Measurements from ENCODE around the gene NEU3.
"Not testable (repeated sequence)": the region's sequence is repeated elsewhere in the genome, so short reads cannot be mapped to it uniquely, and the experiment has no call there.

The NEU3 gene

GRCh38 chr11:75002516-75002915 lies 13.8 kb downstream of the NEU3 start:
- TF ChIP-seq CTCF (IDR thresholded peaks at IDR 0.05; ENCODE audit: low read depth, low read length, missing control alignments): no peak
- no peak overlapping the region for H3K27ac ChIP-seq

GRCh38 chr11:75004215-75004614 lies 15.5 kb downstream of the NEU3 start:
- Histone ChIP-seq H3K36me3 (replicated peaks) (peaks cover 5% of the 10 kb centered on the region), H3K4me3 (ENCODE audit: low read depth, low read length) (no peak overlapping the region), H3K27ac (no peak overlapping the region), H3K27me3 (replicated peaks) (no peaks in the 10 kb centered on the region)
- DNase-seq: no peak
- no peak for TF ChIP-seq CTCF (IDR thresholded peaks at IDR 0.05; ENCODE audit: low read depth, low read length, missing control alignments)
- in situ Hi-C loops (cut with HindIII; ENCODE audit: low pct_ligation_motif_present, low sequenced_read_pairs): no loop called here

More at GRCh38 chr11:75002516-75002915, 13.8 kb downstream of the NEU3 start:
- H3K27me3 ChIP-seq (replicated peaks): no peaks in the 10 kb centered on the region
- no peak overlapping the region for H3K4me3 ChIP-seq (ENCODE audit: low read depth, low read length)
- in situ Hi-C loops (cut with HindIII; ENCODE audit: low pct_ligation_motif_present, low sequenced_read_pairs): no loop called here
- DNase-seq: no peak
- H3K36me3 ChIP-seq (replicated peaks): peaks cover 5% of the 10 kb centered on the region

GRCh38 chr11:75011357-75011756 lies 22.6 kb downstream of the NEU3 start:
- H3K4me3 ChIP-seq (ENCODE audit: low read depth, low read length): no peak overlapping the region
- DNase-seq: no peak
- H3K27me3 ChIP-seq (replicated peaks): no peaks in the 10 kb centered on the region
- H3K36me3 ChIP-seq (replicated peaks): no peaks in the 10 kb centered on the region
- no peak for TF ChIP-seq CTCF (IDR thresholded peaks at IDR 0.05; ENCODE audit: low read depth, low read length, missing control alignments)
- in situ Hi-C loops (cut with HindIII; ENCODE audit: low pct_ligation_motif_present, low sequenced_read_pairs): no loop called here
- no peak overlapping the region for H3K27ac ChIP-seq

- DNase-seq: no peak
- H3K27me3 ChIP-seq (replicated peaks): no peaks in the 10 kb centered on the region
- no peak overlapping the region for H3K27ac ChIP-seq
- in situ Hi-C loops (cut with HindIII; ENCODE audit: low pct_ligation_motif_present, low sequenced_read_pairs): no loop called here
- no peak for TF ChIP-seq CTCF (IDR thresholded peaks at IDR 0.05; ENCODE audit: low read depth, low read length, missing control alignments)
- H3K36me3 ChIP-seq (replicated peaks): no peaks in the 10 kb centered on the region
- no peak overlapping the region for H3K4me3 ChIP-seq (ENCODE audit: low read depth, low read length)
Measured at GRCh38 chr11:75011872-75012271, 23.1 kb downstream of the NEU3 start.

GRCh38 chr11:75013051-75013450 lies 24.3 kb downstream of the NEU3 start:
- in situ Hi-C loops (cut with HindIII; ENCODE audit: low pct_ligation_motif_present, low sequenced_read_pairs): no loop called here
- H3K36me3 ChIP-seq (replicated peaks): no peaks in the 10 kb centered on the region
- no peak overlapping the region for H3K27ac ChIP-seq
- no peak overlapping the region for H3K4me3 ChIP-seq (ENCODE audit: low read depth, low read length)
- no peak for TF ChIP-seq CTCF (IDR thresholded peaks at IDR 0.05; ENCODE audit: low read depth, low read length, missing control alignments)
- DNase-seq: peak; percentile 29
- no peaks in the 10 kb centered on the region for H3K27me3 ChIP-seq (replicated peaks)

GRCh38 chr11:75014129-75014528 lies 25.4 kb downstream of the NEU3 start:
- no peak overlapping the region for H3K4me3 ChIP-seq (ENCODE audit: low read depth, low read length)
- no peaks in the 10 kb centered on the region for H3K36me3 ChIP-seq (replicated peaks)
- peak; percentile 47 for TF ChIP-seq CTCF (IDR thresholded peaks at IDR 0.05; ENCODE audit: low read depth, low read length, missing control alignments)
- no peak overlapping the region for H3K27ac ChIP-seq
- H3K27me3 ChIP-seq (replicated peaks): no peaks in the 10 kb centered on the region
- in situ Hi-C loops (cut with HindIII; ENCODE audit: low pct_ligation_motif_present, low sequenced_read_pairs): no loop called here
- DNase-seq: peak; percentile 64

- in situ Hi-C loops (cut with HindIII; ENCODE audit: low pct_ligation_motif_present, low sequenced_read_pairs); DNase-seq; H3K4me3 ChIP-seq (ENCODE audit: low read depth, low read length); H3K27ac ChIP-seq; H3K36me3 ChIP-seq (replicated peaks); H3K27me3 ChIP-seq (replicated peaks): not testable (repeated sequence)
Measured at GRCh38 chr11:75019200-75019599, 30.5 kb downstream of the NEU3 start.

GRCh38 chr11:75020328-75020727 lies 31.6 kb downstream of the NEU3 start:
- DNase-seq; in situ Hi-C loops (cut with HindIII; ENCODE audit: low pct_ligation_motif_present, low sequenced_read_pairs); H3K36me3 ChIP-seq (replicated peaks): not testable (repeated sequence)

More at GRCh38 chr11:75020328-75020727, 31.6 kb downstream of the NEU3 start:
- H3K27ac ChIP-seq; H3K27me3 ChIP-seq (replicated peaks); H3K4me3 ChIP-seq (ENCODE audit: low read depth, low read length): not testable (repeated sequence)

All from brain microvascular endothelial cell (primary cell).